Fibroblast of the aortic adventitia (primary cell): ENCODE measurements around the gene FHL3. TPM values are rescaled to one million over a fixed set of nuclear protein-coding genes. Genes with fewer than 3 reads are reported as not detected.

Experiments used
- DNase-seq: peaks from one replicate; pipeline ENCODE4 v3.0.0-alpha.2; 2010; ENCODE audit warnings: low read depth
- H3K4me3 ChIP-seq: 2 replicates; pipeline ENCODE4 v1.5.1; 2011; ENCODE audit warnings: low read depth, mild to moderate bottlenecking, control low read depth, low read length, moderate library complexity
- total RNA-seq: library from RNA; depleted of rRNA; stranded (reverse); fragments of >200 nt; gene quantifications from 2 replicates; pipeline ENCODE4 v1.2.3, GENCODE V29; 2012; ENCODE audit warnings: low replicate concordance
- TF ChIP-seq, protein P1 (sequence below): IDR thresholded peaks from 2 replicates; pipeline ENCODE4 v1.5.1; 2011; ENCODE audit warnings: mild to moderate bottlenecking, low read length, control low read depth, inconsistent platforms; ENCODE audit not compliant: insufficient read depth

The FHL3 gene
- total RNA-seq, 1 donor, result 15.6 TPM

DNA sequence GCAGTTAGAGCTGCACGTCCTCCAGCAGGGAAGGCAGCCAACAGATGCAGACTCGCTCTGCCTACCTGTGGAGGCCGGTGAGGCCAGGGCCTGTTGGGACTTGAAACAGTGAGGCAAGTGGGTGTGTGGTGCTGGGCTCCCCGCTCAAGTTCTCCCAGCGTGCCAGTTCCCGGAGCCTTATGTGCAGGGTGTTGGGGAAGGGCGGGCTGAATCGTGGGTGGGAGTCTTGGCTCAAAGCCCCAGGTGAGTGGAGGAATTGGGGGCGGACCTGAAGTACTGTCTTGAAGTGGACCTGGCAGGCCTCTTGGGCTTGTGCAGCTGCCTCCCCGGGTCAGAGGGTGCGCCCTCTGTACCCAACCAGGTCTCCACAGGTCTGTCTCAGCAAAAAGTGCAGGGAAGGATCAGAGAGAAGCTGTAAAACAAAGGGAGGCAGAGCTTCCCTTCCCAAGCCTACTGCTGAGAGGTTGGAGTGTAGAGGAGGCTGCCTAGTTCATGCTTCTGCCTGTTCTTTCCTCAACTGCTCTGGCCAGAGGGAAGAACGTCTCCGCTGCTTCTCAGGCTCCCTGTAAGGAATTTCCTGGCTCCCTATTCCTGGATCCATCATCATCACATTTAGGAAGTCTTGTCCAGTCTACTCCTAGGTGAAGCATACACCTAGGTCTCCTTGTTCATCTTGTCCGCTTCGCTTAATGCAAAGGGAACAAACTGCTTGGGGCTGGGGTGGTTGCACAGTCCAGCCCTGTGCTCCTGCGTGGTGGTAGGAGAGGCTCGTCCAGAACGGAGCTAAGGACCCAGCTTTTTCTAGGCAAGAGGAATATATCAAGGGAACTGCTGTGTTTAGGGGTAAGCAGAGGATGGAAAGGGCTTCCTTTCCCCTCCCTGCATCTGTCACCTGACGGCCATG lies 22.1 kb upstream of the FHL3 start:
- DNase-seq, result no peak
- TF ChIP-seq, protein P1, sequence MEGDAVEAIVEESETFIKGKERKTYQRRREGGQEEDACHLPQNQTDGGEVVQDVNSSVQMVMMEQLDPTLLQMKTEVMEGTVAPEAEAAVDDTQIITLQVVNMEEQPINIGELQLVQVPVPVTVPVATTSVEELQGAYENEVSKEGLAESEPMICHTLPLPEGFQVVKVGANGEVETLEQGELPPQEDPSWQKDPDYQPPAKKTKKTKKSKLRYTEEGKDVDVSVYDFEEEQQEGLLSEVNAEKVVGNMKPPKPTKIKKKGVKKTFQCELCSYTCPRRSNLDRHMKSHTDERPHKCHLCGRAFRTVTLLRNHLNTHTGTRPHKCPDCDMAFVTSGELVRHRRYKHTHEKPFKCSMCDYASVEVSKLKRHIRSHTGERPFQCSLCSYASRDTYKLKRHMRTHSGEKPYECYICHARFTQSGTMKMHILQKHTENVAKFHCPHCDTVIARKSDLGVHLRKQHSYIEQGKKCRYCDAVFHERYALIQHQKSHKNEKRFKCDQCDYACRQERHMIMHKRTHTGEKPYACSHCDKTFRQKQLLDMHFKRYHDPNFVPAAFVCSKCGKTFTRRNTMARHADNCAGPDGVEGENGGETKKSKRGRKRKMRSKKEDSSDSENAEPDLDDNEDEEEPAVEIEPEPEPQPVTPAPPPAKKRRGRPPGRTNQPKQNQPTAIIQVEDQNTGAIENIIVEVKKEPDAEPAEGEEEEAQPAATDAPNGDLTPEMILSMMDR, result no peak
- H3K4me3 ChIP-seq, result no peak overlapping the region

GRCh38 chr1:38026592-38027200 lies 21.4 kb upstream of the FHL3 start:
- TF ChIP-seq, protein P1, result peak; percentile 63
- no peak for DNase-seq
- H3K4me3 ChIP-seq, result no peak overlapping the region

- TF ChIP-seq, protein P1, result no peak
- no peak overlapping the region for H3K4me3 ChIP-seq
- DNase-seq, result no peak
These were observed 20.4 kb upstream of the FHL3 start for GRCh38 chr1:38025664-38026063.

DNA sequence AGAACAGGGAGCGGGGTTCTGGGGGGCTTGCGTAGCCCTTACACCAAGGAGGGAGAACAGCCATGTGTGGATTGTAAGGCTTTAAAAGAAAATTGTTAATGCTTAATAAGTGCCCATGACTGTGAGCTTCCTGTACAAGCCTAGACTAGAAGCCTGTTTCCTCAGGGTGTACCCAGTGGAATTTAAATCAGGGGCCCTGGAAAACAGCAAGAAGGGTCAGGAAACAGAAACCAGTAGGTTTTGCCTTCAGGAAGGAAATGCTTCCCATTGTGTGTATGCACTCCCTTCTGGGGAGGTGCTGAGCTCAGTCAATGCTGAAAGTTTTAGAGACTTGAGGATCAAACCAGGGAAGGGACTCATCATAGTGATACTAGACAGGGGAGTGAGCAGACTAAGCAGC lies 19.9 kb upstream of the FHL3 start:
- no peak for DNase-seq
- H3K4me3 ChIP-seq, result no peak overlapping the region
- TF ChIP-seq, protein P1, result no peak

- no peak overlapping the region for H3K4me3 ChIP-seq
- no peak for DNase-seq
- TF ChIP-seq, protein P1, result no peak
These were observed 17.5 kb upstream of the FHL3 start for GRCh38 chr1:38022810-38023209.

GRCh38 chr1:38021969-38022368 lies 16.7 kb upstream of the FHL3 start:
- H3K4me3 ChIP-seq, result no peak overlapping the region
- DNase-seq, result no peak
- TF ChIP-seq, protein P1, result no peak
